CD14-positive monocyte (primary cell): ENCODE results near the gene IRF8. TPM values are rescaled to one million over a fixed set of nuclear protein-coding genes. Genes with fewer than 3 reads are reported as not detected.

Experiments used
- DNase-seq, 3 donors: peaks; one replicate each; pipeline ENCODE4 v3.0.0-alpha.2; 2011 to 2022
- H2AFZ ChIP-seq: 2 replicates; pipeline ENCODE4 v1.6.0; 2012; ENCODE audit warnings: mild to moderate bottlenecking, low read depth, low read length, inconsistent platforms; ENCODE audit not compliant: insufficient read depth, poor library complexity, severe bottlenecking
- H3K27ac ChIP-seq, 2 donors: 1 replicate in 1 of 2; 2 replicates in 1 of 2; pipeline ENCODE4 v1.5.1; 2012 to 2013; ENCODE audit warnings: low read length in 2 of 2, control low read depth in 1 of 2, inconsistent platforms in 1 of 2, low read depth in 1 of 2, mild to moderate bottlenecking in 1 of 2
- H3K27me3 ChIP-seq, 2 donors: one replicate each; pipeline versions ENCODE4 v1.6.0 to v1.6.1; 2011 to 2013; ENCODE audit warnings: low read length in 2 of 2; ENCODE audit not compliant: control insufficient read depth in 2 of 2, insufficient read depth in 2 of 2
- H3K36me3 ChIP-seq, 2 donors: replicated peaks in 1 of 2; 1 replicate in 1 of 2; 2 replicates in 1 of 2; pipeline versions ENCODE4 v1.5.1 to v1.6.1; 2012 to 2013; ENCODE audit warnings: low read length in 2 of 2, control low read depth in 1 of 2, inconsistent platforms in 1 of 2, mild to moderate bottlenecking in 1 of 2; ENCODE audit not compliant: insufficient read depth in 2 of 2, control insufficient read depth in 1 of 2
- H3K4me1 ChIP-seq, 2 donors: 1 replicate in 1 of 2; 2 replicates in 1 of 2; pipeline versions ENCODE4 v1.5.1 to v1.6.1; 2012 to 2013; ENCODE audit warnings: low read length in 2 of 2, control low read depth in 1 of 2, inconsistent platforms in 1 of 2, mild to moderate bottlenecking in 1 of 2, moderate library complexity in 1 of 2; ENCODE audit not compliant: insufficient read depth in 2 of 2, control insufficient read depth in 1 of 2
- H3K4me2 ChIP-seq: replicated peaks from 2 replicates; pipeline ENCODE3; 2012; ENCODE audit warnings: low read length, moderate library complexity, mild to moderate bottlenecking; ENCODE audit not compliant: poor library complexity, severe bottlenecking; ENCODE audit errors: extremely low read depth
- H3K4me3 ChIP-seq, 3 experiments: fragments of 200-600 bp in 1 of 3; sonication (generic) in 1 of 3; replicated peaks in 1 of 3; 1 replicate in 2 of 3; 2 replicates in 1 of 3; pipeline ENCODE4 v1.5.1; 2011 to 2013; ENCODE audit warnings: low read length in 3 of 3, mild to moderate bottlenecking in 3 of 3, control low read depth in 2 of 3, low read depth in 2 of 3, inconsistent platforms in 1 of 3, moderate library complexity in 1 of 3
- H3K79me2 ChIP-seq: 2 replicates; pipeline ENCODE4 v1.6.0; 2012; ENCODE audit warnings: mild to moderate bottlenecking, control low read depth, inconsistent platforms, low read length, moderate library complexity; ENCODE audit not compliant: insufficient read depth
- H3K9ac ChIP-seq: 2 replicates; pipeline ENCODE4 v1.6.0; 2017; ENCODE audit warnings: low read length, mild to moderate bottlenecking; ENCODE audit not compliant: insufficient read depth, poor library complexity, severe bottlenecking
- H3K9me3 ChIP-seq, 2 donors: replicated peaks in 1 of 2; 1 replicate in 1 of 2; 2 replicates in 1 of 2; pipeline versions ENCODE4 v1.5.1 to v1.6.1; 2012 to 2013; ENCODE audit warnings: low read length in 2 of 2, control low read depth in 1 of 2; ENCODE audit not compliant: control insufficient read depth in 1 of 2, insufficient read depth in 1 of 2
- H4K20me1 ChIP-seq: 2 replicates; pipeline ENCODE4 v1.6.0; 2012; ENCODE audit warnings: mild to moderate bottlenecking, low read length, control low read depth, moderate library complexity; ENCODE audit not compliant: insufficient read depth
- H3K27ac Mint-ChIP-seq, 7 donors: one replicate each; pipeline ENCODE4 v1.8.0; 2020; ENCODE audit warnings: mild to moderate bottlenecking in 7 of 7, mixed read lengths in 7 of 7, moderate library complexity in 6 of 7, inconsistent platforms in 2 of 7
- H3K27me3 Mint-ChIP-seq, 3 donors: one replicate each; pipeline ENCODE4 v1.8.0; 2021 to 2022; ENCODE audit warnings: low read depth in 3 of 3, mild to moderate bottlenecking in 3 of 3, mixed read lengths in 3 of 3, moderate library complexity in 3 of 3, inconsistent platforms in 1 of 3
- H3K36me3 Mint-ChIP-seq, 2 donors: one replicate each; pipeline ENCODE4 v1.8.0; 2020; ENCODE audit warnings: mixed read lengths in 2 of 2, inconsistent platforms in 1 of 2, mild to moderate bottlenecking in 1 of 2
- H3K4me1 Mint-ChIP-seq: one replicate; pipeline ENCODE4 v1.8.0; 2020; ENCODE audit warnings: mild to moderate bottlenecking, mixed read lengths
- H3K4me3 Mint-ChIP-seq, 2 donors: one replicate each; pipeline ENCODE4 v1.8.0; 2020; ENCODE audit warnings: mild to moderate bottlenecking in 2 of 2, mixed read lengths in 2 of 2, moderate library complexity in 1 of 2
- H3K9me3 Mint-ChIP-seq, 7 donors: one replicate each; pipeline ENCODE4 v1.8.0; 2020 to 2022; ENCODE audit warnings: mixed read lengths in 7 of 7, mild to moderate bottlenecking in 6 of 7, moderate library complexity in 6 of 7, inconsistent platforms in 2 of 7
- WGBS: methylation state at CpG from one replicate; pipeline ENCODE4 v1.1.5; 2013; ENCODE audit warnings: missing lambda C conversion rate; ENCODE audit not compliant: insufficient coverage; 5-methylcytosine and 5-hydroxymethylcytosine counted together
- intact Hi-C, 2 donors: fragments of 100-400 bp; cut with micrococcal nuclease; formaldehyde crosslinking; loops; one replicate each; pipeline versions ENCODE4 v1.15.0 to v1.15.1; 2023
- polyA plus RNA-seq, 3 donors: library from polyadenylated mRNA; depleted of rRNA in 1 of 3; unstranded in 2 of 3; stranded (reverse) in 1 of 3; fragments of 300-500 nt in 2 of 3; fragments of >200 nt in 1 of 3; fragmentation: Illumina TruSeq in 2 of 3; gene quantifications; 1 replicate in 2 of 3; 2 replicates in 1 of 3; pipeline ENCODE4 v1.2.3, GENCODE V29; 2012 to 2021
- TF ChIP-seq, protein P1 (sequence below): fragments of 200-600 bp; IDR thresholded peaks from one replicate; pipeline ENCODE4 v1.8.0; 2022; ENCODE audit warnings: antibody characterized with exemption, mild to moderate bottlenecking

IRF8 gene
- polyA plus RNA-seq, 3 donors = 157 to 187 (median 184) TPM

DNA sequence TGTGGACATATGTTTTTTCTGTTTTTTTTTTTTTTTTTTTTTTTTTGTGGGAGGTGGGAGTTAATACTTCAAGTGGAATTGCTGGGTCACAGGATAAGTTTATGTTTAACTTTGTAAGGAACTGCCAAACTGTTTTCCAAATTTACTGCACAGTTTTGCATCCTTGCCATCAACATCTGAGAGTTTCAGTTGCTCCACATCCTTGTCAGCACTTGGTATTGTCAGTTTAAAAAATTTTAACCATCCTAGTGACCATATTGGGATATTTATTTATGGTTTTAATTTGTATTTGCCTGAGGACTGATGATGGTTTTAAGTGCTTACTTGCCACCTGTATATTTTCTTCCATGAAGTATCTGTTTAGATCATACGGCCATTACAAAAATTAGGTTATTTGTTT is 34.0 kb upstream of the IRF8 start:
- H3K4me1 ChIP-seq = peaks cover 47 to 56% of the 10 kb centered on the region in 2 donors
- Mint-ChIP-seq H3K27me3 (peaks cover 3 to 5% (median 4%) of the 10 kb centered on the region in 3 donors), H3K36me3 (peaks cover 13 to 17% of the 10 kb centered on the region in 2 donors), H3K4me3 (no peak overlapping the region), H3K27ac (no peak overlapping the region), H3K4me1 (peaks cover 63% of the 10 kb centered on the region), H3K9me3 (peaks cover 0 to 3% (median 0%) of the 10 kb centered on the region in 7 donors)
- WGBS = no CpG with 5 or more reads among the region's 1 CpG
- TF ChIP-seq, protein P1, sequence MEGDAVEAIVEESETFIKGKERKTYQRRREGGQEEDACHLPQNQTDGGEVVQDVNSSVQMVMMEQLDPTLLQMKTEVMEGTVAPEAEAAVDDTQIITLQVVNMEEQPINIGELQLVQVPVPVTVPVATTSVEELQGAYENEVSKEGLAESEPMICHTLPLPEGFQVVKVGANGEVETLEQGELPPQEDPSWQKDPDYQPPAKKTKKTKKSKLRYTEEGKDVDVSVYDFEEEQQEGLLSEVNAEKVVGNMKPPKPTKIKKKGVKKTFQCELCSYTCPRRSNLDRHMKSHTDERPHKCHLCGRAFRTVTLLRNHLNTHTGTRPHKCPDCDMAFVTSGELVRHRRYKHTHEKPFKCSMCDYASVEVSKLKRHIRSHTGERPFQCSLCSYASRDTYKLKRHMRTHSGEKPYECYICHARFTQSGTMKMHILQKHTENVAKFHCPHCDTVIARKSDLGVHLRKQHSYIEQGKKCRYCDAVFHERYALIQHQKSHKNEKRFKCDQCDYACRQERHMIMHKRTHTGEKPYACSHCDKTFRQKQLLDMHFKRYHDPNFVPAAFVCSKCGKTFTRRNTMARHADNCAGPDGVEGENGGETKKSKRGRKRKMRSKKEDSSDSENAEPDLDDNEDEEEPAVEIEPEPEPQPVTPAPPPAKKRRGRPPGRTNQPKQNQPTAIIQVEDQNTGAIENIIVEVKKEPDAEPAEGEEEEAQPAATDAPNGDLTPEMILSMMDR = no peak
- no peaks in the 10 kb centered on the region for H3K79me2 ChIP-seq
- no peak for DNase-seq
- no peak overlapping the region for H2AFZ ChIP-seq
- intact Hi-C loops = loop anchor here in 1 of 2 donors (5.0 kb wide), 1 partner anchor 38 kb away; no protein-coding TSS in a partner anchor
- no peak overlapping the region for H3K4me3 ChIP-seq
- no peak overlapping the region for H3K27ac ChIP-seq
- H4K20me1 ChIP-seq = no peaks in the 10 kb centered on the region
- H3K4me2 ChIP-seq = no peak overlapping the region
- no peaks in the 10 kb centered on the region for H3K27me3 ChIP-seq
- no peaks in the 10 kb centered on the region for H3K36me3 ChIP-seq
- H3K9me3 ChIP-seq = peaks cover 0 to 4% of the 10 kb centered on the region in 2 donors
- H3K9ac ChIP-seq = no peak overlapping the region

DNA sequence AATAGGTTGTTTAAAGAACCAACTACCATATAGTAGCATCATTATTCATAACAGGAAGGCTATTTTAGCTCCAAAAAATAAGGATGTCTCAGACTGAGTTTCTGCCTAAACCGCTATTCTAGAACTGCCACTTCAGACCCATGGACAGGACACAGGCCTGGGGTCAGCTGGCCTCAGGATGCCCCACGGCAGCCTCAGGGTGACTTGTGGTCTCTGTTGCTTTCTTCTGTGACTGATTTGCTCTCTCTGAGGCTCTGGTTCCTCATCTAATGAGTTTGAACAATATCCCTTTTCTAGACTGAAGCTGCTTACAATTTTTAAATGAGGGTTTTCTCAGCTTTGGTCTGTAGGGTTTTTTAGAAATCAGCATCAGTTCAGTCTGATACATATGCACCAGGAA is 31.8 kb upstream of the IRF8 start:
- Mint-ChIP-seq H3K4me1 (peaks cover 67% of the 10 kb centered on the region), H3K27me3 (peaks cover 0 to 4% (median 2%) of the 10 kb centered on the region in 3 donors), H3K27ac (peak overlapping the region; percentile 24 to 98 (median 66))

More for the DNA sequence above, 31.8 kb upstream of the IRF8 start:
- Histone ChIP-seq H3K9me3 (peaks cover 0 to 4% of the 10 kb centered on the region in 2 donors), H3K27me3 (no peaks in the 10 kb centered on the region), H3K27ac (peak overlapping the region; percentile 21 to 26), H3K79me2 (no peaks in the 10 kb centered on the region), H3K4me2 (no peak overlapping the region), H3K36me3 (no peaks in the 10 kb centered on the region), H2AFZ (no peak overlapping the region), H3K4me1 (peaks cover 57 to 66% of the 10 kb centered on the region in 2 donors), H3K9ac (no peak overlapping the region), H4K20me1 (no peaks in the 10 kb centered on the region), H3K4me3 (no peak overlapping the region)
- Mint-ChIP-seq H3K9me3 (peaks cover 0 to 3% (median 0%) of the 10 kb centered on the region in 7 donors), H3K4me3 (no peak overlapping the region), H3K36me3 (peaks cover 11 to 14% of the 10 kb centered on the region in 2 donors)
- no peak for DNase-seq
- TF ChIP-seq, protein P1 = no peak
- WGBS = 29% methylated on average over 2 of the region's 2 CpGs
- intact Hi-C loops = no loop called here
